IMR-90 (cell line): ENCODE data around the gene RPA3. TPM values are rescaled to one million over a fixed set of nuclear protein-coding genes. Genes with fewer than 3 reads are reported as not detected.

Experiments
- ATAC-seq: fragments of 200-7000 bp; cut with Tn5 transposase; 2 replicates; pipeline ENCODE4 v1.9.1; 2020; ENCODE audit warnings: low read depth, mild to moderate bottlenecking, moderate library complexity
- BruUV-seq: library from RNA; stranded (reverse); fragments of 400-500 nt; replicated peaks from 2 replicates; lab custom pipeline; 2021; lab: Mats Ljungman, UMichigan
- CTCF ChIA-PET: fragments of 300-600 bp; formaldehyde crosslinking; extraction: SDS; loops from one replicate; lab custom pipeline; 2021; ENCODE audit warnings: antibody characterized with exemption; lab: Yijun Ruan, JAX
- POLR2A ChIA-PET: fragments of 300-600 bp; sonication (Branson Sonifier 250); formaldehyde crosslinking; loops from one replicate; lab custom pipeline; 2022; ENCODE audit warnings: antibody characterized with exemption; ENCODE audit not compliant: unreplicated experiment; lab: Charles Lee
- DNase-seq: peaks from one replicate; pipeline ENCODE4 v3.0.0; 2013
- H2AFZ ChIP-seq: replicated peaks from 2 replicates; pipeline ENCODE3; 2013; ENCODE audit warnings: low read length, mild to moderate bottlenecking; ENCODE audit not compliant: poor library complexity
- H2AK5ac ChIP-seq: 2 replicates; pipeline ENCODE4 v1.6.1; 2013; ENCODE audit warnings: low read depth, low read length, inconsistent platforms
- H2AK9ac ChIP-seq: replicated peaks from 2 replicates; pipeline ENCODE3; 2013; ENCODE audit warnings: mild to moderate bottlenecking, low read depth, low read length, moderate library complexity; ENCODE audit not compliant: poor library complexity
- H2BK120ac ChIP-seq: 2 replicates; pipeline ENCODE4 v1.6.1; 2013; ENCODE audit warnings: low read depth, low read length, inconsistent platforms
- H2BK15ac ChIP-seq: 3 replicates; pipeline ENCODE4 v1.6.1; 2013; ENCODE audit warnings: low read depth, low read length, inconsistent platforms
- H2BK20ac ChIP-seq: 2 replicates; pipeline ENCODE4 v1.6.1; 2013; ENCODE audit warnings: low read depth, mild to moderate bottlenecking, inconsistent platforms, low read length, moderate library complexity
- H2BK5ac ChIP-seq: 2 replicates; pipeline ENCODE4 v1.6.1; 2013; ENCODE audit warnings: mild to moderate bottlenecking, low read depth, low read length, inconsistent platforms; ENCODE audit not compliant: poor library complexity, severe bottlenecking
- H3K14ac ChIP-seq: replicated peaks from 2 replicates; pipeline ENCODE4 v1.6.1; 2013; ENCODE audit warnings: low read depth, low read length, inconsistent platforms
- H3K18ac ChIP-seq: 2 replicates; pipeline ENCODE4 v1.6.1; 2013; ENCODE audit warnings: low read depth, low read length, control low read depth
- H3K23ac ChIP-seq: 2 replicates; pipeline ENCODE4 v1.6.1; 2013; ENCODE audit warnings: low read depth, low read length, inconsistent platforms
- H3K27ac ChIP-seq: 2 replicates; pipeline ENCODE4 v1.5.1; 2013; ENCODE audit warnings: mild to moderate bottlenecking, control low read depth, low read length; ENCODE audit not compliant: insufficient read depth
- H3K27me3 ChIP-seq: 2 replicates; pipeline ENCODE4 v1.6.1; 2013; ENCODE audit warnings: low read length; ENCODE audit not compliant: control insufficient read depth, insufficient read depth
- H3K36me3 ChIP-seq: 2 replicates; pipeline ENCODE4 v1.6.1; 2013; ENCODE audit warnings: low read length, mixed read lengths; ENCODE audit not compliant: control insufficient read depth, insufficient read depth
- H3K4ac ChIP-seq: 2 replicates; pipeline ENCODE4 v1.6.1; 2013; ENCODE audit warnings: low read depth, low read length, inconsistent platforms
- H3K4me1 ChIP-seq: 2 replicates; pipeline ENCODE4 v1.6.1; 2013; ENCODE audit warnings: low read length, mixed read lengths; ENCODE audit not compliant: control insufficient read depth, insufficient read depth
- H3K4me2 ChIP-seq: 2 replicates; pipeline ENCODE4 v1.6.1; 2013; ENCODE audit warnings: low read depth, mild to moderate bottlenecking, control low read depth, low read length, moderate library complexity
- H3K4me3 ChIP-seq: 2 replicates; pipeline ENCODE4 v1.5.1; 2013; ENCODE audit warnings: low read depth, mild to moderate bottlenecking, control low read depth, low read length, moderate library complexity; ENCODE audit not compliant: insufficient read depth
- H3K56ac ChIP-seq: 2 replicates; pipeline ENCODE4 v1.6.1; 2013; ENCODE audit warnings: low read length, inconsistent platforms; ENCODE audit not compliant: insufficient read depth; ENCODE audit errors: extremely low read depth
- H3K79me1 ChIP-seq, 2 experiments: 2 replicates each; pipeline ENCODE4 v1.6.1; 2013; ENCODE audit warnings: low read length in 2 of 2, inconsistent platforms in 1 of 2, low read depth in 1 of 2
- H3K9ac ChIP-seq: 2 replicates; pipeline ENCODE4 v1.6.1; 2013; ENCODE audit warnings: low read depth, low read length, control low read depth
- H3K9me1 ChIP-seq: 2 replicates; pipeline ENCODE4 v1.6.1; 2013; ENCODE audit warnings: low read length, inconsistent platforms; ENCODE audit not compliant: insufficient read depth
- H3K9me3 ChIP-seq: 2 replicates; pipeline ENCODE4 v1.6.1; 2013; ENCODE audit warnings: low read length; ENCODE audit not compliant: control insufficient read depth, insufficient read depth
- H4K20me1 ChIP-seq: 2 replicates; pipeline ENCODE4 v1.6.1; 2013; ENCODE audit warnings: low read length, inconsistent platforms; ENCODE audit not compliant: insufficient read depth
- H4K5ac ChIP-seq: 2 replicates; pipeline ENCODE4 v1.6.1; 2013; ENCODE audit warnings: mild to moderate bottlenecking, low read depth, low read length, control low read depth
- H4K8ac ChIP-seq, 2 experiments: 2 replicates each; pipeline ENCODE4 v1.6.1; 2013; ENCODE audit warnings: low read depth in 2 of 2, low read length in 2 of 2, control low read depth in 1 of 2, inconsistent platforms in 1 of 2
- H4K91ac ChIP-seq: 2 replicates; pipeline ENCODE4 v1.6.1; 2013; ENCODE audit warnings: low read depth, low read length, inconsistent platforms; ENCODE audit not compliant: insufficient read depth
- BHLHE40 ChIP-seq: fragments of 150-350 bp; IDR thresholded peaks from 2 replicates; pipeline ENCODE4 v1.6.1; 2016; ENCODE audit warnings: mild to moderate bottlenecking, low read depth, low read length
- CHD1 ChIP-seq: IDR thresholded peaks from 2 replicates; pipeline ENCODE4 v1.6.1; 2012; ENCODE audit warnings: low read depth, low read length, improper control_type of control experiment
- FOS ChIP-seq: fragments of 150-350 bp; IDR thresholded peaks from 2 replicates; pipeline ENCODE4 v1.6.1; 2016; ENCODE audit warnings: low read depth, low read length
- MAFK ChIP-seq: IDR thresholded peaks from 2 replicates; pipeline ENCODE4 v1.6.1; 2012; ENCODE audit warnings: low read depth, low read length, improper control_type of control experiment
- MAZ ChIP-seq: IDR thresholded peaks from 2 replicates; pipeline ENCODE4 v1.6.1; 2012; ENCODE audit warnings: low read depth, mild to moderate bottlenecking, low read length, improper control_type of control experiment, moderate library complexity, borderline replicate concordance
- NFE2L2 ChIP-seq: fragments of 150-350 bp; IDR thresholded peaks from 2 replicates; pipeline ENCODE4 v1.6.1; 2016; ENCODE audit warnings: low read depth, mild to moderate bottlenecking, low read length
- POLR2A ChIP-seq: IDR thresholded peaks from 2 replicates; pipeline ENCODE4 v1.6.1; 2012; ENCODE audit warnings: mild to moderate bottlenecking, low read depth, low read length
- RAD21 ChIP-seq: IDR thresholded peaks from 2 replicates; pipeline ENCODE4 v1.6.1; 2012; ENCODE audit warnings: low read length, improper control_type of control experiment
- RCOR1 ChIP-seq: IDR thresholded peaks from 2 replicates; pipeline ENCODE4 v1.6.1; 2012; ENCODE audit warnings: mild to moderate bottlenecking, low read length, improper control_type of control experiment; ENCODE audit not compliant: insufficient replicate concordance
- SMC3 ChIP-seq: fragments of 150-350 bp; IDR thresholded peaks from 2 replicates; pipeline ENCODE4 v1.6.1; 2016; ENCODE audit warnings: low read depth, mild to moderate bottlenecking, antibody characterized with exemption, low read length, moderate library complexity
- WGBS, 2 experiments: methylation state at CpG; one replicate each; pipeline versions ENCODE4 v1.1.5 to v1.1.7; 2013; ENCODE audit warnings: missing lambda C conversion rate in 2 of 2; ENCODE audit not compliant: insufficient read length in 1 of 2; ENCODE audit errors: extremely low coverage in 2 of 2; 5-methylcytosine and 5-hydroxymethylcytosine counted together
- dilution Hi-C: fragments of 300-500 bp; cut with HindIII; formaldehyde crosslinking; loops from one replicate; pipeline ENCODE4 v1.14.3; 2018; ENCODE audit warnings: low sequenced_read_pairs; ENCODE audit not compliant: unreplicated experiment
- in situ Hi-C: fragments of 300-500 bp; cut with MboI; formaldehyde crosslinking; loops from 3 replicates; pipeline ENCODE4 v1.14.3; 2019; ENCODE audit warnings: low sequenced_read_pairs, inconsistent platforms, mixed read lengths
- intact Hi-C: fragments of 100-400 bp; cut with micrococcal nuclease; formaldehyde crosslinking; loops from 2 replicates; pipeline ENCODE4 v1.10.0; 2022
- polyA plus RNA-seq, 3 experiments: library from polyadenylated mRNA; depleted of rRNA; stranded (reverse); fragments of >200 nt; gene quantifications; 2 replicates each; pipeline ENCODE4 v1.2.3, GENCODE V29; 2012; ENCODE audit warnings: low replicate concordance in 1 of 3
- total RNA-seq: library from RNA; depleted of rRNA; stranded (reverse); fragments of >200 nt; gene quantifications from 2 replicates; pipeline ENCODE4 v1.2.3, GENCODE V29; 2012
- TF ChIP-seq, protein P1 (sequence below): conservative IDR thresholded peaks from 2 replicates; pipeline ENCODE4 v1.5.1; 2012; ENCODE audit warnings: mild to moderate bottlenecking, low read depth, low read length, improper control_type of control experiment
- TF ChIP-seq, protein P2 (sequence below): fragments of 150-350 bp; IDR thresholded peaks from 2 replicates; pipeline ENCODE4 v1.6.1; 2017; ENCODE audit warnings: mild to moderate bottlenecking, antibody characterized with exemption, low read length, low read depth
- TF ChIP-seq, protein P3 (sequence below): fragments of 150-350 bp; IDR thresholded peaks from 2 replicates; pipeline ENCODE4 v1.6.1; 2016; ENCODE audit warnings: low read depth, mild to moderate bottlenecking, low read length, moderate library complexity, borderline replicate concordance

Gene RPA3
- total and polyA plus RNA-seq, 2 of the 4 experiments (the other 2 are of a cell fraction) = 12.7 to 21.1 TPM

DNA sequence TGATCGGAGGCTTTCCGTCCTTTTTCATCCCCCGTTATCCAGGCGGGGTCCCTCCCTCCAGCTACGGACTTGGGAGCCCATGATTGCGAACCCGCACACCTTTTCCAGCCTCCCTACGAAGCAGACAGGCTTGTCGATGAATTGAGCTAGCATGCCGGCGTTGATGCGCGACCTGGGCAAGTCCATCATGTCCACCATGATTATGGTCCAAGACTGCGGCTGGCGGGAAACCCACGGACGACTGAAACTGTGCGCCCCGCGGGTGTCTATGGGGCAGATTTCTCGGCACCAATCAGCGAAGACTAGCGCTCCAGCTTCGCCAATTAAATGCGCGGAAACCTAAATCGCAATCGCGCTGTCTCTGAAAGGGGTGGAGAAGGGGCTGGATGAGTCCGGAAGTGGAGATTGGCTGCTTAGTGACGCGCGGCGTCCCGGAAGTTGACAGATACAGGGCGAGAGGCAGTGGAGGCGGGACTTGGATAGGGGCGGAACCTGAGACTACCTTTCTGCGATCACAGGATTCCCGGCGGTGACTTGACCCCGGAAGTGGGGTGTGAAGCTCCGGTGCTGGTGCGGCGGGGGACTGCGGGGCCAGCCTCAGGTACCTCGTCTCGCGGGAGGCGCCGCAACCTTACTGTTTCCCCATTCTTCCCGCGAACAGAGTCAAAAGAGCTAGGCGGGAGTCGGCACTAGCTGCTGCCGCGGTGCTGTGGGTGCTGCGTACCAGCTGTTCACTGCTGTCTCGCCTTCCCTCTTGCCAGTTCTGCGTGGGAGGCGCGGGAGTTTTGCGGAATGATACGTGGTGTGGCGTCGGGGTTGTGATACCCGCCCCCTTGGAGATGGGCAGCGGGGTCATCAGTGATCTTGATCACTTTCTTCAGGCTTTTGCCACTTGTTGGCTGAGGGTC lies 77.9 kb downstream of the RPA3 start, which contains the start of gene UMAD1:
TSS of gene UMAD1 (plus strand) at position 532 of the 908 bp plus-strand sequence. CDS start 32,620 bp downstream, outside the sequence.
- peak within 1 kb of the TSS; percentile 80 for H2AK9ac ChIP-seq
- peak within 1 kb of the TSS; percentile 59 for H4K5ac ChIP-seq
- H2AK5ac ChIP-seq = no peak within 1 kb of the TSS
- peak within 1 kb of the TSS; percentile 5; the same call in 1 of the 3 replicates for H2BK15ac ChIP-seq
- H3K56ac ChIP-seq = peak within 1 kb of the TSS; percentile 33
- H3K4me3 ChIP-seq = peak within 1 kb of the TSS; percentile 78
- H2BK5ac ChIP-seq = peak within 1 kb of the TSS; percentile 59
- peak within 1 kb of the TSS; percentile 58 for H3K9ac ChIP-seq
- H3K9me3 ChIP-seq = no peaks in the 10 kb centered on the region
- peak within 1 kb of the TSS; percentile 56 to 78 for H4K8ac ChIP-seq
- BruUV-seq = no TSS peak
- CTCF ChIA-PET = interaction anchor here (1.0 kb wide), 1 partner anchor 576 kb away, joined by 3 read pairs; no protein-coding TSS in a partner anchor
- H3K18ac ChIP-seq = no peak within 1 kb of the TSS
- H3K27ac ChIP-seq = peak within 1 kb of the TSS; percentile 58
- H3K4me1 ChIP-seq = no peaks in the 10 kb centered on the region
- ATAC-seq (peak; percentile 97), DNase-seq (peak; percentile 98)
- H3K36me3 ChIP-seq = no peaks in the 10 kb centered on the region
- H3K27me3 ChIP-seq = no peaks in the 10 kb centered on the region
- peak within 1 kb of the TSS; percentile 60 for H4K91ac ChIP-seq
- in situ Hi-C loops = no loop called here
- H3K9me1 ChIP-seq = no peaks in the 10 kb centered on the region; the same call in 1 of the 2 replicates
- no peak within 1 kb of the TSS for H2BK20ac ChIP-seq
- H3K4me2 ChIP-seq = peak within 1 kb of the TSS; percentile 97
- H4K20me1 ChIP-seq = no peaks in the 10 kb centered on the region
- H2AFZ ChIP-seq = peak within 1 kb of the TSS; percentile 96
- POLR2A ChIA-PET = no interaction called here
- dilution Hi-C loops = no loop called here
- 0% methylated on average over 35 of the region's 68 CpGs; no CpG with 5 or more reads in 1 of the 2 experiments for WGBS, 2 experiments
- intact Hi-C loops = loop anchor here (2.0 to 5.0 kb wide), 6 partner anchors 57 to 576 kb away; no protein-coding TSS in a partner anchor
- H3K4ac ChIP-seq = peak within 1 kb of the TSS; percentile 65
- peak within 1 kb of the TSS; percentile 57 for H3K14ac ChIP-seq
- H2BK120ac ChIP-seq = peak within 1 kb of the TSS; percentile 51; the same call in 1 of the 2 replicates
- peak within 1 kb of the TSS; percentile 73 for H3K23ac ChIP-seq
- peaks cover 13 to 21% of the 10 kb centered on the region in 2 experiments for H3K79me1 ChIP-seq
- TF ChIP-seq BHLHE40 = no peak
- no peak for TF ChIP-seq RCOR1
- peak; percentile 79; the same call in 1 of the 2 replicates for TF ChIP-seq POLR2A
- no peak for TF ChIP-seq FOS
- TF ChIP-seq, protein P1, sequence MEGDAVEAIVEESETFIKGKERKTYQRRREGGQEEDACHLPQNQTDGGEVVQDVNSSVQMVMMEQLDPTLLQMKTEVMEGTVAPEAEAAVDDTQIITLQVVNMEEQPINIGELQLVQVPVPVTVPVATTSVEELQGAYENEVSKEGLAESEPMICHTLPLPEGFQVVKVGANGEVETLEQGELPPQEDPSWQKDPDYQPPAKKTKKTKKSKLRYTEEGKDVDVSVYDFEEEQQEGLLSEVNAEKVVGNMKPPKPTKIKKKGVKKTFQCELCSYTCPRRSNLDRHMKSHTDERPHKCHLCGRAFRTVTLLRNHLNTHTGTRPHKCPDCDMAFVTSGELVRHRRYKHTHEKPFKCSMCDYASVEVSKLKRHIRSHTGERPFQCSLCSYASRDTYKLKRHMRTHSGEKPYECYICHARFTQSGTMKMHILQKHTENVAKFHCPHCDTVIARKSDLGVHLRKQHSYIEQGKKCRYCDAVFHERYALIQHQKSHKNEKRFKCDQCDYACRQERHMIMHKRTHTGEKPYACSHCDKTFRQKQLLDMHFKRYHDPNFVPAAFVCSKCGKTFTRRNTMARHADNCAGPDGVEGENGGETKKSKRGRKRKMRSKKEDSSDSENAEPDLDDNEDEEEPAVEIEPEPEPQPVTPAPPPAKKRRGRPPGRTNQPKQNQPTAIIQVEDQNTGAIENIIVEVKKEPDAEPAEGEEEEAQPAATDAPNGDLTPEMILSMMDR = no peak
- no peak for TF ChIP-seq RAD21
- TF ChIP-seq MAFK = peak; percentile 47; the same call in 1 of the 2 replicates
- no peak for TF ChIP-seq SMC3
- TF ChIP-seq, protein P2, sequence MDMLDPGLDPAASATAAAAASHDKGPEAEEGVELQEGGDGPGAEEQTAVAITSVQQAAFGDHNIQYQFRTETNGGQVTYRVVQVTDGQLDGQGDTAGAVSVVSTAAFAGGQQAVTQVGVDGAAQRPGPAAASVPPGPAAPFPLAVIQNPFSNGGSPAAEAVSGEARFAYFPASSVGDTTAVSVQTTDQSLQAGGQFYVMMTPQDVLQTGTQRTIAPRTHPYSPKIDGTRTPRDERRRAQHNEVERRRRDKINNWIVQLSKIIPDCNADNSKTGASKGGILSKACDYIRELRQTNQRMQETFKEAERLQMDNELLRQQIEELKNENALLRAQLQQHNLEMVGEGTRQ = no peak
- no peak; the same call in 1 of the 2 replicates for TF ChIP-seq MAZ
- TF ChIP-seq, protein P3, sequence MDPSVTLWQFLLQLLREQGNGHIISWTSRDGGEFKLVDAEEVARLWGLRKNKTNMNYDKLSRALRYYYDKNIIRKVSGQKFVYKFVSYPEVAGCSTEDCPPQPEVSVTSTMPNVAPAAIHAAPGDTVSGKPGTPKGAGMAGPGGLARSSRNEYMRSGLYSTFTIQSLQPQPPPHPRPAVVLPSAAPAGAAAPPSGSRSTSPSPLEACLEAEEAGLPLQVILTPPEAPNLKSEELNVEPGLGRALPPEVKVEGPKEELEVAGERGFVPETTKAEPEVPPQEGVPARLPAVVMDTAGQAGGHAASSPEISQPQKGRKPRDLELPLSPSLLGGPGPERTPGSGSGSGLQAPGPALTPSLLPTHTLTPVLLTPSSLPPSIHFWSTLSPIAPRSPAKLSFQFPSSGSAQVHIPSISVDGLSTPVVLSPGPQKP = no peak
- no peak for TF ChIP-seq NFE2L2
- no peak for TF ChIP-seq CHD1
